Measurements from ENCODE around the gene SLC38A2. TPM values are rescaled to one million over a fixed set of nuclear protein-coding genes. Genes with fewer than 3 reads are reported as not detected.

Gene SLC38A2
- total and polyA plus RNA-seq, 2 of the 4 experiments (the other 2 are of a cell fraction) = 313 to 881 TPM

- TF ChIP-seq SMC3 (IDR thresholded peaks at IDR 0.05; ENCODE audit: low read depth, low read length) (peak; percentile 52), MAFK (IDR thresholded peaks at IDR 0.05; ENCODE audit: low read depth, low read length) (peak; percentile 40; the same call in 1 of the 2 replicates), RFX5 (IDR thresholded peaks at IDR 0.05; ENCODE audit: low read depth, low read length) (no peak), ELK1 (IDR thresholded peaks at IDR 0.05; ENCODE audit: borderline replicate concordance, low read depth, low read length) (no peak), CEBPB (IDR thresholded peaks at IDR 0.05; ENCODE audit: low read depth, low read length) (0 out of 2 replicates have a peak, but pooled peaks have one; percentile 7), BHLHE40 (IDR thresholded peaks at IDR 0.05; ENCODE audit: low read depth, low read length) (no peak), MAZ (IDR thresholded peaks at IDR 0.05; ENCODE audit: borderline replicate concordance, low read depth, low read length) (no peak), CTCF (conservative IDR thresholded peaks at IDR 0.05; ENCODE audit: low read depth, low read length) (peak; percentile 53), USF2 (IDR thresholded peaks at IDR 0.05; ENCODE audit: low read depth, low read length) (no peak), CHD1 (IDR thresholded peaks at IDR 0.05; ENCODE audit: low read depth, low read length) (no peak), RAD21 (IDR thresholded peaks at IDR 0.05; ENCODE audit: low read length) (peak; percentile 63), NFE2L2 (IDR thresholded peaks at IDR 0.05; ENCODE audit: low read depth, low read length) (no peak)
- ChIA-PET CTCF (interaction anchor here (0.6 to 1.0 kb wide), 2 partner anchors 260 to 672 kb away, joined by 3 read pairs; no protein-coding TSS in a partner anchor), POLR2A (ENCODE audit: unreplicated experiment) (no interaction called here)
- in situ Hi-C loops (cut with MboI; ENCODE audit: low sequenced_read_pairs) (loop anchor here (25.0 kb wide), 1 partner anchor 1345 kb away; no protein-coding TSS in a partner anchor), intact Hi-C loops (cut with micrococcal nuclease) (loop anchor here (1.0 kb wide), 2 partner anchors 591 to 679 kb away; no protein-coding TSS in a partner anchor), dilution Hi-C loops (cut with HindIII; ENCODE audit: low sequenced_read_pairs, unreplicated experiment) (no loop called here)
- ATAC-seq (ENCODE audit: low read depth) (peak; percentile 91), DNase-seq (peak; percentile 63)
- Histone ChIP-seq H3K9ac (ENCODE audit: low read depth, low read length) (no peak overlapping the region), H3K56ac (ENCODE audit: extremely low read depth, insufficient read depth, low read length) (no peak overlapping the region), H2BK20ac (ENCODE audit: low read depth, low read length) (peak overlapping the region; percentile 72), H3K4ac (ENCODE audit: low read depth, low read length) (peak overlapping the region; percentile 55), H2BK5ac (ENCODE audit: low read depth, low read length, poor library complexity, severe bottlenecking) (no peak overlapping the region), H3K9me3 (ENCODE audit: control insufficient read depth, insufficient read depth, low read length) (no peaks in the 10 kb centered on the region), H4K8ac (ENCODE audit: low read depth in 2 of 2, low read length in 2 of 2) (no peak overlapping the region), H3K18ac (ENCODE audit: low read depth, low read length) (no peak overlapping the region), H2AK9ac (replicated peaks; ENCODE audit: low read depth, low read length, poor library complexity) (peak overlapping the region; percentile 52), H2BK15ac (ENCODE audit: low read depth, low read length) (peak overlapping the region; percentile 20; the same call in 1 of the 3 replicates), H3K27me3 (ENCODE audit: control insufficient read depth, insufficient read depth, low read length) (no peaks in the 10 kb centered on the region), H4K5ac (ENCODE audit: low read depth, low read length) (no peak overlapping the region), H3K4me2 (ENCODE audit: low read depth, low read length) (no peak overlapping the region), H3K36me3 (ENCODE audit: control insufficient read depth, insufficient read depth, low read length) (no peaks in the 10 kb centered on the region), H4K20me1 (ENCODE audit: insufficient read depth, low read length) (no peaks in the 10 kb centered on the region), H2BK120ac (ENCODE audit: low read depth, low read length) (peak overlapping the region; percentile 66), H3K27ac (ENCODE audit: insufficient read depth, low read length) (no peak overlapping the region), H3K23ac (ENCODE audit: low read depth, low read length) (0 out of 2 replicates have a peak overlapping the region, but pooled peaks have one; percentile 24), H3K14ac (replicated peaks; ENCODE audit: low read depth, low read length) (peak overlapping the region; percentile 73), H2AFZ (replicated peaks; ENCODE audit: low read length, poor library complexity) (peak overlapping the region; percentile 34), H3K4me1 (ENCODE audit: control insufficient read depth, insufficient read depth, low read length) (peaks cover 3% of the 10 kb centered on the region; the same call in 1 of the 2 replicates), H4K91ac (ENCODE audit: insufficient read depth, low read depth, low read length) (peak overlapping the region; percentile 5; the same call in 1 of the 2 replicates), H3K4me3 (ENCODE audit: insufficient read depth, low read depth, low read length) (no peak overlapping the region), H3K9me1 (ENCODE audit: insufficient read depth, low read length) (peaks cover 5% of the 10 kb centered on the region; the same call in 1 of the 2 replicates), H3K79me1 (ENCODE audit: low read depth in 1 of 2, low read length in 2 of 2) (no peaks in the 10 kb centered on the region), H2AK5ac (ENCODE audit: low read depth, low read length) (peak overlapping the region; percentile 74; the same call in 1 of the 2 replicates)
- no TSS peak for BruUV-seq (replicated peaks)
- WGBS, 2 experiments (ENCODE audit: extremely low coverage in 2 of 2, insufficient read length in 1 of 2) = no CpG with 5 or more reads among the region's 3 CpGs
These were observed 30.0 kb downstream of the SLC38A2 start for GRCh38 chr12:46342562-46343033.

Data from IMR-90 (cell line).